Activated CD4-positive, alpha-beta T cell treated with anti-CD3 and anti-CD28 coated beads, Interleukin-2, amount 50 U/mL, for 1 hour (primary cell): ENCODE data around the gene ZSCAN16.

Experiments
- DNase-seq: peaks from one replicate; pipeline ENCODE4 v3.0.0-alpha.2; 2020

The ZSCAN16 gene

DNA sequence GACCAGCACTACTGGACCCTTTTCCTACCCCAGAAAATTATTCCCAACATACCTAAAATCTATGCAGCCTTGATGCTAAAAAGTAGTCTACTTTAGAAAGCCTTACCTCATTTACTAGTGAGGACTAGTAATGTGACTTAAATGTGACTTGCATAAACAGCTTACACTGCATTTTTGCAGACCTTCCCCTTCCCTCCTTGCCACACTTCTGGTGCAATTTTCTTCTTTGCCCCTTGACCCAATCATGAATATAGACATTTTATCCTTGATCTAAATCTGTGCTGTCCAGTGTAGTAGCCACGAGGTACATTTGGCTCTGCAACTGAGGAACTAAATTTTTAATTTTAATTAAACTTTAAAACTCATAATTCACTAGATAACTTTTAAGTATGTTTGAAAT, 10.3 kb downstream of the ZSCAN16 start:
- DNase-seq: no peak

DNA sequence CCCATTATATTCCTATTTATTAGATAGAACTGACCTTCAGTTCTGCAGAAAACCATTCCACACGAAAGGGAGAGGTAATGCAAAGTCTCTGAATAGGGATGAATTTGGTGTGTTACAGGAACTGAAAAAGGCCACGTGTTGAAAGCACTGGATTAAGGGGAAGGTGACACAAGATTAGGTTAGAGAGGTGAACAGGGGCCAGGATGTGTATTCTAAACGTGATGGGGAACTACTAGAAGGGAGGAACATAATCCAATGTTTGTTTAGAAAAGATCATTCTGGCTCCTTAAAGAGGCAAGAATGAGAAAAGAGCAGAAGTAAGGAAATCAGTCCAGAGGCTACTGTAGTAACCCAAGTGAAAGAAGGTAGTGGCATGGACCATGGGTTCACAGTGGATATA, 11.0 kb downstream of the ZSCAN16 start:
- DNase-seq: no peak

GRCh38 chr6:28136585-28137504, 12.4 kb downstream of the ZSCAN16 start:
- peak; percentile 65 for DNase-seq

GRCh38 chr6:28137505-28137981, 13.1 kb downstream of the ZSCAN16 start:
- no peak for DNase-seq

DNA sequence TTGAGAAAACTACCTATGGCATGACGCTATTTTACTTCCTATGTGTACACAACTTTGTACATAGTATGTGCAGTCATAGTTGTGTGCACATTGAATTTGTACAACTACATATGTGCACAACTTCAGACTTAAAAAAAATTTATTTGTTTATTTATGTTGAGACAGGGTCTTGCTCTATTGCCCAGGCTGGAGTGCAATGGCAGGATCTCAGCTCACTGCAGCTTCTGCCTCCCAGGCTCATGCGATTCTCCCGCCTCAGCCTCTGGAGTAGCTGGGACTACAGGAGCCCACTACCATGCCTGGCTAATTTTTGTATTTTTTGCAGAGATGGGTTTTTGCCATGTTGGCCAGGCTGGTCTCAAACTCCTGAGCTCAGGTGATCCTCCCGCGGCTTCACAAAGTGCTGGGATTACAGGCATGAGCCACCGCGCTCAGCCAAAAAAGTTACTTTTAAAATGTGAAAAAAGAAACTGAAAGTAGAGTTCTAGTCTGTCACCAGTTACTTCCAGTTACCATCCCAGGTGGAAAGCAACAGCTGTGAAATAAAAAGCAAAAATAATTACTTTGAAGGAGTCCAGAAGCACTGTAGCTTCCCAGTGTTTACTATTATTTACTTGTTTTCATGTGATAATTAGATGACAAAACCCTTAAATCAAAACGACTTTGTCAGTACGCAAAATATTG, 15.6 kb downstream of the ZSCAN16 start:
- DNase-seq: no peak

DNA sequence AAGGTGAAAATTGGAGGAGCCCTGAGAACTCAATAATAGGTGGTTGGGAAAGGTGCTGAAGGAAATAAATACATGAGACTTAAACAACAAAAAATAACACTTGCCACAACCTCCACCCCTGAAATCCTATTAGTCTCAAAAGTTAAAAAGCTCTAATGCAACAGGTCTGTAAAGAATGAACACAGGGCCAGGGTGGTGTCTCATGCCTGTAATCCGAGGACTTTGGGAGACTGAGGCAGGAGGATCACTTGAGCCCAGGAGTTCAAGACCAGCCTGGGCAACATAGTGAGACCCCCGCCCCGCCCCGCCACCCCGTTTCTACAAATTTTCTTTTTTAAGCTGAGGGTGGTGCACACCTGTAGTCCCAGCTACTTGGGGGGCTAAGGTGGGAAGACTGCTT, 16.2 kb downstream of the ZSCAN16 start:
- no peak for DNase-seq

DNA sequence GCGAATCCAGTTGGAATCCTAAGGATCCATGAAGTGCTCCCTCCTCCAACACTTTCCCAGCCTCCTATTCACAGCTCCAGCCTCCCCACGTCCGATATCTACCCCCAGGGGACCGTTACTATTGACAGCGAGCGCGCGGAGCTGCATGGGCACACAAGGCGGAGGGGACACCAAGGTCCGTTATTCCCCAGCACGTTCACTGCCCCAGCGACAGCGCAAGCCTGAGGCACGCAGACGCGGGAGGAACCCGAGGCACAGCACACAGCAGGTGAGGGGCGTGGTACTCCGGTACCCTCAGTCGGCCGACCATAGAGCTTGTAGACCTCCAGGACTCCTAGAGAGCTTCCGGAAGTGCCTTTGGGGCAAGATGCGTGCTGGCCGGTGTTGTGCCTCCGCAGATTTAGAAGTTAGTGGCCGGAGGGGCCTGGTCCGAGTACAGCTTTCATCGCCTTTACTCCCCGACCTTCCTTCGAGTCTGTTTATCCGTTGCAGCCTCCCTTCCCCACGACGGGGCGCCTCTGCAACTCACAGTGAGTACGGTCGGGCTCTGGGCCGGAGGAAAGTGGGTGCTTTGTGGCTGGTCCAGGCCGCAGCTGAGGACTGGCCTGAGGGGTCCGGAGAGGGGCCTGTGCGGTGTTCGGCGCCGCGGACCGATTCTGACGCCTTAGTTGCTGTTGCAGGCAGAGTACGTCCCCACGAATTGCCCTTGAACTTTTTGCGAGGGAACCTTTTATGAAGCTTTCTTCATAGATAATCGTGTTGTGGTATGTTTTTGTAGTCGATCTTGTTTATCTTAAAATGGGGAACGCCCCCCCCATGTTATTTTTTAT, 17.3 kb downstream of the ZSCAN16 start, which contains the start of gene ZKSCAN8:
TSS of gene ZKSCAN8 (plus strand) at position 384 of the 830 bp plus-strand sequence. CDS start 6,525 bp downstream, outside the sequence.
- peak; percentile 71 for DNase-seq

DNA sequence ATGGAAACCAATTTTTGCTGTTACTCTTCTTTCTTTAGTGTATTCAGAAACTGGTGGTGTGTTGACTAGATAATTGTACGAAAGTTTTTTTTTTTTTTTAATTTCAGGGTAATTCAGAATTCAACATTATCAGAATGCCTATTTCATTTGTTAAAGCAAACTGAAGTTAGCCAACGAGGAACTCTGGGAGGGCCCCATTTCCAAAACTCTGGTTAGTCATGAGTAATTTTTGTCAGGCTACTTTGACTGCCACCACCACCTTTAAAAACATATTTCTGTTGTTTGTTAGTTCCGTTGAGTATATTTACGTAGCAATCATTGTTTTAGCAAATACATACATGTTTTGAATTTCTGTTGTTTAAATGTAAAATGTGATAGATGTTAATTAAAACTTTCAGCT, 18.0 kb downstream of the ZSCAN16 start:
- no peak for DNase-seq

DNA sequence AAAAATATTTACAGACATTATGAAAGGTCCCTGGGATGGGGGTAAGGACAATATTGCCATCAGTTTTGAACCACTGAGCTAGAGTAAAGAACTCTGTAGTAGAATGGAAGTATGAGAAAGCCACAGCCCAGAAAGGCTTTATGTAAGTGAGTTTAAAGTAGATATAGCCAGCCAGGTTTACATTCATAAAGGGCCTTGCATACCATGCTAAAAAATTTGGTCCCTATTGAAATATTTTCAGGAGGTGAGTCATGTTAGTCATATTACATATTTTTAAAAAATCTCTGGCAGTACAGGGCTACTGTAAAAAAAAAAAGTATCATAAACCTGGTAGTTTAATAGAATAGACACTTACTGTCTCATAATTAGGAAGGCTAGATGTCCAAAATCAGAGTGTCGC, 20.8 kb downstream of the ZSCAN16 start:
- DNase-seq: no peak

- DNase-seq: no peak
These were observed 28.1 kb downstream of the ZSCAN16 start for GRCh38 chr6:28152531-28152930.

GRCh38 chr6:28153546-28153945, 29.1 kb downstream of the ZSCAN16 start:
- DNase-seq: no peak

- no peak for DNase-seq
These were observed 29.9 kb downstream of the ZSCAN16 start for GRCh38 chr6:28154357-28154756.

- no peak for DNase-seq
These were observed 33.9 kb downstream of the ZSCAN16 start for GRCh38 chr6:28158318-28158717.

DNA sequence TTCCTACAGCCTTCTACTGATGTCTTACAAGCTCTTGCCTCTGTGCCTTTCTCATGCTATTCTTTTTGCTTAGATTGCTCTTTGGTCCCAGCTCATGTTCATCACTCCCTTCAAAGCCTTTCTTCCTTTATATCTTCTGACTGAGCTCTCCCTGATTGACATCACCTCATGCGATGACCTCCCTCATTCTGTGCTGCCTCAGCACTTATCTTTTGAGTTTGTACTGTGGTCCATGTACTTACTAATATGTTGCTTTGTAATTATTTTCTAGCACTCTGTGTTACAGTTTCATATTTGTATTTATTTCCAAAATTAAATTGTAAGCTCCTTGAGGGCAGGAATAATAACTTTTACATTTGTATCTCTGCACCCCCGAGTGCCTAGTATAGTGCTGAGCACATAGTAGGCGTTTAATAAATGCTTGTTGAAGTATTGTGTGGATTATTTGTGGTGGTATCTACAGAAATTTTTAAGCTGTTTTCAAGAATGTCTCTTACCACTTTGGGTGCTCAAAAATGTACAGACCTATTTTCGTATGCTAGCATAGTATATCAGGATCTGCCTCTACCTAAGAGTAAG, 34.7 kb downstream of the ZSCAN16 start:
- DNase-seq: no peak

DNA sequence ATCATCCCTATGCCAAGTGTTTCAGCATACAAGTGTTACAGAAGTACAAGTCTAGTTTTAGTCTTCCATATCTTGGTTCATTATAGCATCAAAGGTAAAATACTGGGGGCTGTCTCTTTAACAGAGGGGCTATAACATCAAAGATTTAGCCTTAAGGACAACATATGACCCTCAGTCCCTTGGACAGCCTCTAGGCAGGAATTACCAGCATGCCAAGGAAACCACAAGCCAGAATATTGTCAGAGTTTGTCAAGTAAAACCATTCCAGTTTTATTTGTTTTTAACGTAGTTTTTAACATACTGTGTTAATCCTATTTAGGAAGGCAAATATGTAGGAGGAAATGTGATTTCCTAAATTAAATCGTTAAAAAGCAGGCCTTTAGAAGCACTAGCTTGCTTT, 35.8 kb downstream of the ZSCAN16 start:
- DNase-seq: no peak

DNA sequence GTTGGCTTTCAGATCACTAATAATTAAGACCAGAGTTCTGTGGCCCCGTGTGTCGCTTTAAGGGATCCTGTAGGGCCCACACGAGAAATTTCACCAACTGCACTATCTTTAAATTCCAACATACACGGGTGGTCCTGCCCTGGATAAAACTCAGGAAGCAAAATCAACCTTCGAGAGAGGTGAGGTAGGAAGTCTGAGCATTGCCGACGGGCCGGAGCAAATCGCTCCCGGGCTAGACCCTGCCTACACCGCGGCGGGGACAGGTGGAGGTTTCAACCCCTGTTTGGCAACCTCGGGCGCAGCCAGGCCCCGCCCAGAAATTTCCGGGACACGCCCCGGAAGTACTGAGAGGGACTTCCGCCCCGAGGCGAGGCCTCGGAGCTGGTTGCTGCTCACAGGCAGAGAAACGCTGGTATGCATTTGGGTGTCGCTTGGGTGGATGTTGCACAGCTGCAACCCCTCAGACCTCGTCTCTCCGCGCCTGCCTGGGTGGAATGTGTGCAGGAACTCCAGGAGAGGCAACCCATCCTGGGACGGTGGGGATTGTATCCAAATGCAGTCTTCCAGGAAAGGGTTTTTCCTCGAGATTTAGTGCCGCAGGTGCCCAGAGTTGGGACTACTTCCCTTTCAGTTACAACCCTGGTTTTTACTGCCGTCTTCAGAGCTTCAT, 37.1 kb downstream of the ZSCAN16 start:
- peak; percentile 71 for DNase-seq

- no peak for DNase-seq
These were observed 41.2 kb downstream of the ZSCAN16 start for GRCh38 chr6:28165563-28165962.

GRCh38 chr6:28167068-28167467, 42.7 kb downstream of the ZSCAN16 start:
- DNase-seq: no peak

- DNase-seq: no peak
These were observed 43.5 kb downstream of the ZSCAN16 start for GRCh38 chr6:28167926-28168325.

- DNase-seq: no peak
These were observed 46.9 kb downstream of the ZSCAN16 start for GRCh38 chr6:28171271-28171670.

- no peak for DNase-seq
These were observed 47.6 kb downstream of the ZSCAN16 start for GRCh38 chr6:28172006-28172405.

DNA sequence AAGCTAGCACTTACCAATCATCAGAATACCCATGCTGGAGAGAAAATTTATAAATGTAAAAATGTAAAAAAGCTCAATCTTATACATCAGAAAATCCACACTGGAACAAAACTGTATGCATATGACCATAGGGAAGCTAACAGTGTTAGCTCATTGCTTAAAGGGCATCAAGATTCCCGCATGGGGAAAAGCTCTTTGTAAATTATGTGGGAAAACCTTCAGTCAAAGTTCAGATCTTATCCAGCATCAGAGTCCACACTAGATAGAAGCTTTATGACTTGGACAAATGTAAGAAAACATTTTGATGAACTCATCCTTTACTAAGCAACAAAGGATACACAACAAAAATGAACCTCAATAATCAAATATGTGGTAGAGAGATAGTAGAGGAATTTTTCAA, 52.0 kb downstream of the ZSCAN16 start:
- no peak for DNase-seq
